SU-DHL-6 (cell line): ENCODE measurements around the gene MIEN1.

ENCODE experiments used
- H2AFZ ChIP-seq: fragments of 200-600 bp; sonication (generic); 2 replicates; pipeline ENCODE4 v1.6.1; 2014; ENCODE audit warnings: low read depth, mild to moderate bottlenecking, moderate library complexity, mixed read lengths, antibody characterized with exemption, low read length; ENCODE audit not compliant: severe bottlenecking
- H3F3A ChIP-seq: fragments of 200-600 bp; shearing (Covaris generic); 2 replicates; pipeline ENCODE4 v1.6.0; 2016; ENCODE audit warnings: antibody characterized with exemption, mild to moderate bottlenecking; ENCODE audit not compliant: insufficient read depth
- H3K27ac ChIP-seq: fragments of 200-600 bp; sonication (generic); 2 replicates; pipeline ENCODE4 v1.5.1; 2016; ENCODE audit warnings: low read depth, mild to moderate bottlenecking, low read length, moderate library complexity, mixed read lengths
- H3K27me3 ChIP-seq: fragments of 200-600 bp; sonication (generic), shearing (Covaris generic); 2 replicates; pipeline ENCODE4 v1.6.0; 2014; ENCODE audit warnings: mild to moderate bottlenecking, low read length
- H3K36me3 ChIP-seq: fragments of 200-600 bp; sonication (generic); 2 replicates; pipeline ENCODE4 v1.6.1; 2014; ENCODE audit warnings: mild to moderate bottlenecking, low read length, mixed read lengths
- H3K4me2 ChIP-seq: fragments of 300-600, 200-600 bp; shearing (Covaris generic), sonication (generic); 2 replicates; pipeline ENCODE4 v1.6.0; 2014; ENCODE audit warnings: low read length, low read depth, mild to moderate bottlenecking; ENCODE audit not compliant: poor library complexity, severe bottlenecking
- H3K4me3 ChIP-seq: fragments of 200-600 bp; sonication (generic); 2 replicates; pipeline ENCODE4 v1.5.1; 2014; ENCODE audit warnings: antibody characterized with exemption, low read length, mild to moderate bottlenecking, mixed read lengths; ENCODE audit not compliant: insufficient read depth, poor library complexity, severe bottlenecking
- H3K79me2 ChIP-seq: fragments of 200-600 bp; sonication (generic); 2 replicates; pipeline ENCODE4 v1.6.1; 2014; ENCODE audit warnings: mild to moderate bottlenecking, low read length, moderate library complexity; ENCODE audit not compliant: insufficient read depth
- H3K9ac ChIP-seq: fragments of 200-600 bp; sonication (generic); 2 replicates; pipeline ENCODE4 v1.7.0; 2014; ENCODE audit warnings: mild to moderate bottlenecking, low read length
- H3K9me2 ChIP-seq: fragments of 200-600 bp; sonication (generic); replicated peaks from 2 replicates; pipeline ENCODE4 v1.6.1; 2014; ENCODE audit warnings: low read length; ENCODE audit not compliant: insufficient read depth
- H3K9me3 ChIP-seq: fragments of 200-600 bp; sonication (generic); 2 replicates; pipeline ENCODE4 v1.6.1; 2014; ENCODE audit warnings: low read length, mixed read lengths; ENCODE audit not compliant: insufficient read depth
- H4K20me1 ChIP-seq: fragments of 200-600 bp; sonication (generic); 2 replicates; pipeline ENCODE4 v1.6.1; 2014; ENCODE audit warnings: low read depth, mild to moderate bottlenecking, antibody characterized with exemption, low read length, moderate library complexity, mixed read lengths
- CTCF ChIP-seq: fragments of 200-600 bp; sonication (generic); IDR thresholded peaks from one replicate; pipeline ENCODE4 v1.5.1; 2017; ENCODE audit warnings: antibody characterized with exemption, mild to moderate bottlenecking, low read length, moderate library complexity; ENCODE audit not compliant: insufficient read depth, poor library complexity, severe bottlenecking
- EZH2phosphoT487 ChIP-seq: fragments of 200-600 bp; sonication (generic), shearing (Covaris generic); conservative IDR thresholded peaks from 2 replicates; pipeline ENCODE4 v1.6.1; 2018; ENCODE audit warnings: mild to moderate bottlenecking, antibody characterized with exemption, low read length, moderate library complexity, mixed read lengths

Gene MIEN1

DNA sequence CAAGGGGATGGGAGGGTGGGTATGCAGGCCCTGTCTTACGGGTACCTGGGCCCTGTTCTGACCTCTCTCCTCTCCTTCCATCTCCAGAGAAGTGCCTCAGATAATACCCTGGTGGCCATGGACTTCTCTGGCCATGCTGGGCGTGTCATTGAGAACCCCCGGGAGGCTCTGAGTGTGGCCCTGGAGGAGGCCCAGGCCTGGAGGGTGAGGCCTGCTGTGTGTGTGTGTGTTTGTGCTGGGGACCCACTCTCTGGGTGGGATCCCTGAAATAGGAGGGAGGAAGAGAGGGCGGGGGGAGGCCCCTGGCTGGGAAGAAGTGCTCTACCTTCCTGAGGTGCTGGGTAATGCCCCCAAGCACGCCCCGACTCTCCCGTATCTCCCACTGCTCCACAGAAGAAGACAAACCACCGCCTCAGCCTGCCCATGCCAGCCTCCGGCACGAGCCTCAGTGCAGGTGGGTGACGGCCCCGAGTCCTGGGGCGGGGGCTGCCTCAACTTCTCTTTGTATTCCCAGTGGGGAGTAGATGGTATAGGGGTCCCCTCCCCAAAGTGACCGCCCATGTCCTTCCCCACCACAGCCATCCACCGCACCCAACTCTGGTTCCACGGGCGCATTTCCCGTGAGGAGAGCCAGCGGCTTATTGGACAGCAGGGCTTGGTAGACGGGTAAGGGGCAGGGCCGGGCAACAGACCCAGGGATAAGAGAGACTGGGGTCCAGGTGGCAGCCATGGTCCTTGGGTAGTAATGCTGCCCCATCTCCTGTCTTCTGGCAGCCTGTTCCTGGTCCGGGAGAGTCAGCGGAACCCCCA lies 15.2 kb upstream of the MIEN1 start:
- Histone ChIP-seq H3K79me2 (no peaks in the 10 kb centered on the region), H3K27me3 (no peaks in the 10 kb centered on the region), H3K9ac (no peak overlapping the region), H3F3A (no peaks in the 10 kb centered on the region), H3K9me2 (no peaks in the 10 kb centered on the region), H3K9me3 (no peaks in the 10 kb centered on the region), H3K27ac (no peak overlapping the region), H3K36me3 (no peaks in the 10 kb centered on the region), H3K4me2 (no peak overlapping the region), H4K20me1 (no peaks in the 10 kb centered on the region), H2AFZ (no peak overlapping the region), H3K4me3 (no peak overlapping the region)
- TF ChIP-seq CTCF (no peak), EZH2phosphoT487 (no peak)

DNA sequence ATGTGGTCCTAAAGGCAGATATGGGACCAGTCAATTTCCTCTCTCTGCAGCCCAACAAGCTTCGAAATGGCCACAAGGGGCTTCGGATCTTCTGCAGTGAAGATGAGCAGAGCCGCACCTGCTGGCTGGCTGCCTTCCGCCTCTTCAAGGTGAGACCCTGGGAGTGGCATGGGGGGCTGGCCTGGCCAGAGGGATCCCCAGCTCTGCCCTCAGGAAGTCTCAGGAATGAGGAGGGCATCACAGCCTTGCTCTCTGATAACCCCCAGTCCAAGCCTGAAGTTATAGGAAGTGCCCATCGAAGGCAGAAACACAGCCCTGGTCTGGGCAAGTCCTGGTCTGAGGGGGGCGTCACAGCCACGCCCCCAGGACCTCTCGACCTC lies 14.5 kb upstream of the MIEN1 start:
- Histone ChIP-seq H3F3A (no peaks in the 10 kb centered on the region), H3K27ac (no peak overlapping the region), H3K9me3 (no peaks in the 10 kb centered on the region), H3K79me2 (no peaks in the 10 kb centered on the region), H2AFZ (no peak overlapping the region), H3K9ac (no peak overlapping the region), H3K36me3 (no peaks in the 10 kb centered on the region), H3K4me2 (no peak overlapping the region), H4K20me1 (no peaks in the 10 kb centered on the region), H3K9me2 (no peaks in the 10 kb centered on the region), H3K27me3 (no peaks in the 10 kb centered on the region), H3K4me3 (no peak overlapping the region)
- TF ChIP-seq CTCF (no peak), EZH2phosphoT487 (no peak)

- H3K36me3 ChIP-seq: no peaks in the 10 kb centered on the region
- H3F3A ChIP-seq: no peaks in the 10 kb centered on the region
Measured at GRCh38 chr17:39744075-39744835, 13.9 kb upstream of the MIEN1 start.

More at GRCh38 chr17:39744075-39744835, 13.9 kb upstream of the MIEN1 start:
- H3K79me2 ChIP-seq: no peaks in the 10 kb centered on the region
- TF ChIP-seq CTCF (no peak), EZH2phosphoT487 (no peak)
- no peaks in the 10 kb centered on the region for H3K9me3 ChIP-seq
- no peak overlapping the region for H3K27ac ChIP-seq
- no peaks in the 10 kb centered on the region for H3K9me2 ChIP-seq
- H3K27me3 ChIP-seq: no peaks in the 10 kb centered on the region
- no peak overlapping the region for H3K9ac ChIP-seq
- H4K20me1 ChIP-seq: no peaks in the 10 kb centered on the region
- H3K4me3 ChIP-seq: no peak overlapping the region
- no peak overlapping the region for H3K4me2 ChIP-seq
- no peak overlapping the region for H2AFZ ChIP-seq
